GM23338 (cell line): ENCODE measurements around the gene PER2. TPM values are rescaled to one million over a fixed set of nuclear protein-coding genes. Genes with fewer than 3 reads are reported as not detected.

Experiments used
- ATAC-seq: fragments of 200-7000 bp; cut with Tn5 transposase; 3 replicates; pipeline ENCODE4 v1.9.1; 2020
- DNase-seq: peaks from one replicate; pipeline ENCODE4 v3.0.0-alpha.2; 2015; ENCODE audit warnings: low spot score
- H2AFZ ChIP-seq: fragments of 200-600 bp; sonication (generic); 2 replicates; pipeline ENCODE4 v1.8.0; 2016; ENCODE audit warnings: antibody characterized with exemption, mild to moderate bottlenecking, moderate library complexity
- H3F3A ChIP-seq: fragments of 200-600 bp; sonication (generic); replicated peaks from 2 replicates; pipeline ENCODE4 v1.8.0; 2017; ENCODE audit warnings: antibody characterized with exemption, mixed run types, low read depth
- H3K27ac ChIP-seq: fragments of 200-600 bp; sonication (generic); 2 replicates; pipeline ENCODE4 v1.6.1; 2016; ENCODE audit warnings: low read depth
- H3K27me3 ChIP-seq: fragments of 200-600 bp; sonication (generic); 2 replicates; pipeline ENCODE4 v1.8.0; 2016; ENCODE audit warnings: mild to moderate bottlenecking, mixed run types, moderate library complexity; ENCODE audit not compliant: insufficient read depth
- H3K36me3 ChIP-seq: fragments of 200-600 bp; sonication (generic); 2 replicates; pipeline ENCODE4 v1.8.0; 2016; ENCODE audit warnings: mild to moderate bottlenecking; ENCODE audit not compliant: insufficient read depth
- H3K4me1 ChIP-seq: fragments of 200-600 bp; sonication (generic); 2 replicates; pipeline ENCODE4 v1.8.0; 2016; ENCODE audit warnings: mild to moderate bottlenecking, moderate library complexity; ENCODE audit not compliant: insufficient read depth
- H3K4me2 ChIP-seq: fragments of 200-600 bp; sonication (generic); 2 replicates; pipeline ENCODE4 v1.7.1; 2017; ENCODE audit warnings: mixed run types
- H3K4me3 ChIP-seq: fragments of 200-600 bp; sonication (generic); 2 replicates; pipeline ENCODE4 v1.6.1; 2016; ENCODE audit warnings: mixed run types
- H3K79me2 ChIP-seq: fragments of 200-600 bp; sonication (generic); replicated peaks from 2 replicates; pipeline ENCODE4 v1.8.0; 2017; ENCODE audit warnings: mild to moderate bottlenecking; ENCODE audit not compliant: insufficient read depth
- H3K9me2 ChIP-seq: fragments of 200-600 bp; sonication (generic); 2 replicates; pipeline ENCODE4 v1.8.0; 2017; ENCODE audit not compliant: insufficient read depth
- H4K20me1 ChIP-seq: fragments of 200-600 bp; sonication (generic); replicated peaks from 2 replicates; pipeline ENCODE4 v1.8.0; 2017; ENCODE audit warnings: mild to moderate bottlenecking; ENCODE audit not compliant: insufficient read depth
- H3K27ac Mint-ChIP-seq: 2 replicates; pipeline ENCODE4 v1.8.0; 2020; ENCODE audit warnings: inconsistent platforms, mild to moderate bottlenecking, moderate library complexity, mixed read lengths
- H3K27me3 Mint-ChIP-seq: 3 replicates; pipeline ENCODE4 v1.8.0; 2022; ENCODE audit warnings: low read depth, mild to moderate bottlenecking, moderate library complexity, mixed read lengths, inconsistent platforms; ENCODE audit not compliant: insufficient read depth, poor library complexity
- H3K36me3 Mint-ChIP-seq: 3 replicates; pipeline ENCODE4 v1.8.0; 2021; ENCODE audit warnings: low read depth, mild to moderate bottlenecking, inconsistent platforms, moderate library complexity, mixed read lengths
- H3K4me1 Mint-ChIP-seq: 3 replicates; pipeline ENCODE4 v1.8.0; 2020; ENCODE audit warnings: mild to moderate bottlenecking, inconsistent platforms, mixed read lengths
- H3K4me3 Mint-ChIP-seq: 3 replicates; pipeline ENCODE4 v1.8.0; 2021; ENCODE audit warnings: moderate library complexity, mild to moderate bottlenecking, inconsistent platforms, mixed read lengths
- H3K9me3 Mint-ChIP-seq: 3 replicates; pipeline ENCODE4 v1.8.0; 2020; ENCODE audit warnings: moderate library complexity, mild to moderate bottlenecking, inconsistent platforms, mixed read lengths
- CREB1 ChIP-seq: fragments of 250-450 bp; sonication (Bioruptor Pico); IDR thresholded peaks from 2 replicates; pipeline ENCODE4 v1.5.0; 2020; ENCODE audit warnings: low read depth, mild to moderate bottlenecking, moderate library complexity
- EZH2 ChIP-seq: fragments of 200-600 bp; sonication (generic); IDR thresholded peaks from one replicate; pipeline ENCODE4 v1.8.0; 2017; ENCODE audit warnings: antibody characterized with exemption, mild to moderate bottlenecking, low read depth; ENCODE audit not compliant: unreplicated experiment
- EZH2phosphoT487 ChIP-seq: fragments of 200-600 bp; sonication (generic); IDR thresholded peaks from one replicate; pipeline ENCODE4 v1.8.1; 2018; ENCODE audit warnings: antibody characterized with exemption; ENCODE audit not compliant: unreplicated experiment
- JUNB ChIP-seq: IDR thresholded peaks from one replicate; pipeline ENCODE4 v1.6.1; 2016; ENCODE audit warnings: antibody characterized with exemption; ENCODE audit not compliant: unreplicated experiment
- NANOG ChIP-seq: IDR thresholded peaks from 2 replicates; pipeline ENCODE4 v1.6.1; 2016; ENCODE audit warnings: antibody characterized with exemption, borderline replicate concordance
- POLR2AphosphoS5 ChIP-seq: IDR thresholded peaks from 2 replicates; pipeline ENCODE4 v1.6.1; 2016; ENCODE audit warnings: antibody characterized with exemption, low read depth
- STAT1 ChIP-seq: IDR thresholded peaks from one replicate; pipeline ENCODE4 v1.6.1; 2016; ENCODE audit warnings: antibody characterized with exemption; ENCODE audit not compliant: unreplicated experiment
- ZNF114 ChIP-seq: fragments of 250-450 bp; sonication (Bioruptor Pico); IDR thresholded peaks from 2 replicates; pipeline ENCODE4 v1.5.0; 2020; ENCODE audit warnings: mild to moderate bottlenecking, moderate library complexity
- ZNF331 ChIP-seq: fragments of 250-450 bp; sonication (Bioruptor Pico); IDR thresholded peaks from 2 replicates; pipeline ENCODE4 v1.5.0; 2020; ENCODE audit warnings: low read depth, mild to moderate bottlenecking, moderate library complexity
- polyA plus RNA-seq: library from polyadenylated mRNA; unstranded; fragments of >200 nt; fragmentation: Nextera tagmentation; extraction: Ambion mirVana; gene quantifications from 2 replicates; pipeline ENCODE4 v1.2.1, GENCODE V29; 2016
- total RNA-seq: library from RNA; depleted of rRNA; stranded (reverse); fragments of >200 nt; shearing (Covaris generic); gene quantifications from 2 replicates; pipeline ENCODE4 v1.2.3, GENCODE V29; 2014
- TF ChIP-seq, protein P1 (sequence below): IDR thresholded peaks from 2 replicates; pipeline ENCODE4 v1.6.1; 2016; ENCODE audit warnings: antibody characterized with exemption
- TF ChIP-seq, protein P2 (sequence below), 2 experiments: fragments of 200-600 bp in 1 of 2; sonication (generic) in 1 of 2; conservative IDR thresholded peaks; 2 replicates each; pipeline versions ENCODE4 v1.5.1 to v1.6.1; 2016 to 2017; ENCODE audit warnings: antibody characterized with exemption in 2 of 2, low read depth in 2 of 2, mild to moderate bottlenecking in 2 of 2, moderate library complexity in 1 of 2
- TF ChIP-seq, protein P3 (sequence below): IDR thresholded peaks from one replicate; pipeline ENCODE4 v1.6.1; 2018; ENCODE audit warnings: antibody characterized with exemption; ENCODE audit not compliant: unreplicated experiment

The PER2 gene
- total and polyA plus RNA-seq, 2 experiments from 2014 or later, result 2.2 to 4.6 TPM

DNA sequence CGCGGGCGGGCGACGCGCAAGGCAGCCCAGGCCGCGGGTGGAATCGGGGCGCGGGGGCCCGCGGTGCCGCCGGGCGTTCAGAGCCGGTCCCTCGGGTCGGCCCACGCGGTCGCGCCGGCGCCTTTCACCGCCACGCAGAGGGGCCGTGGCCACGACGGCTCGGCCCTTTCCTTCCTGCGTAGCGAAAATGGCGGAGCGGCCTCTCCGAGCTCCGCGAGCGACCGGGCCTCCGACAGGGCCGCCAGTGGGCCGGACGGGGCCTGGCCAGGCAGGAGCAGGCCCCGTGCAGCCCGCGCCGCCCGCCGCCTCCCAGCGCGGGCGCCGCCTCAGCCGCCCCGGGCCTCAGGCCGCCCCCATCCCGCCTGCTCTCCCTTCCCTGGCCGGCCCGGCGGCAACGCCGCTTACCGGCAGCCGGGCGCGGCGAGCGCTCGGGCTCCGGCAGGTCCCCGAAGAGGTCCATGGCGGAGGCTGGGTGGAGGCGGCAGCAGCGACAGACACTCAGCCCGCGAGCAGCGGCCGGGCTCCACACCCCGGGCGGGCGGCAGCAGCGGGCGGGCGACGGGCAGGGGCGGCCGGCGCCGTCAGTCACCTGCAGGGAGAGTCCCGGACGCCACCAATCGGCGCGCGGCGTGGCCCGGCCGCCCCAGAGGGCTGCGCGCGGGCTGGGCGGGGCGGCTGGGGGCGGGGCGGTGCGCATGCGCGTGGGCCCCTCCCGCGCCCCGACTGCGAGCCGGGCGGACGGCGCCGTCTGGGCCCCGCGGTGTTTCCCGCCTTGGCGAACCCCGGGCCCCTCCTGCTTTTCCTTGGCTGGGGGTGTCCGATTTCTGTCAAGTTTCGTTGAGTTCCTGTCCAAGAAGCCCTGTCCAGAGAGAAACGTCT is 85.1 kb downstream of the PER2 start, which contains the start of gene ILKAP:
Gene ILKAP, minus strand, starts transcription at position 602 of the 879 bp plus-strand sequence. Its CDS starts 142 bp downstream, at position 460.
- peaks cover 47% of the 10 kb centered on the region for H3K79me2 ChIP-seq
- peaks cover 6% of the 10 kb centered on the region for H3K4me1 Mint-ChIP-seq
- H4K20me1 ChIP-seq, result peaks cover 36% of the 10 kb centered on the region
- no peak within 1 kb of the TSS for H3K27ac ChIP-seq
- 0 out of 2 replicates have a peak, but pooled peaks cover 4% of the 10 kb centered on the region for H3K9me2 ChIP-seq
- H2AFZ ChIP-seq, result peak within 1 kb of the TSS; percentile 99
- H3K27me3 Mint-ChIP-seq, result peaks cover 6% of the 10 kb centered on the region
- DNase-seq (peak; percentile 87), ATAC-seq (peak; percentile 93)
- H3K9me3 Mint-ChIP-seq, result peaks cover 9% of the 10 kb centered on the region
- H3K36me3 ChIP-seq, result no peaks in the 10 kb centered on the region
- H3K27ac Mint-ChIP-seq, result no peak within 1 kb of the TSS; the same call in 1 of the 2 replicates
- peak within 1 kb of the TSS; percentile 87 for H3K4me3 ChIP-seq
- H3K36me3 Mint-ChIP-seq, result peaks cover 4% of the 10 kb centered on the region; the same call in 1 of the 3 replicates
- peak; percentile 38 for TF ChIP-seq EZH2
- no peak for TF ChIP-seq STAT1
- peak; percentile 73 for TF ChIP-seq POLR2AphosphoS5
- H3F3A ChIP-seq, result no peaks in the 10 kb centered on the region
- H3K27me3 ChIP-seq, result peaks cover 8% of the 10 kb centered on the region; the same call in 1 of the 2 replicates
- H3K4me2 ChIP-seq, result peak within 1 kb of the TSS; percentile 99
- H3K4me3 Mint-ChIP-seq, result peak within 1 kb of the TSS; percentile 82
- peaks cover 17% of the 10 kb centered on the region for H3K4me1 ChIP-seq

DNA sequence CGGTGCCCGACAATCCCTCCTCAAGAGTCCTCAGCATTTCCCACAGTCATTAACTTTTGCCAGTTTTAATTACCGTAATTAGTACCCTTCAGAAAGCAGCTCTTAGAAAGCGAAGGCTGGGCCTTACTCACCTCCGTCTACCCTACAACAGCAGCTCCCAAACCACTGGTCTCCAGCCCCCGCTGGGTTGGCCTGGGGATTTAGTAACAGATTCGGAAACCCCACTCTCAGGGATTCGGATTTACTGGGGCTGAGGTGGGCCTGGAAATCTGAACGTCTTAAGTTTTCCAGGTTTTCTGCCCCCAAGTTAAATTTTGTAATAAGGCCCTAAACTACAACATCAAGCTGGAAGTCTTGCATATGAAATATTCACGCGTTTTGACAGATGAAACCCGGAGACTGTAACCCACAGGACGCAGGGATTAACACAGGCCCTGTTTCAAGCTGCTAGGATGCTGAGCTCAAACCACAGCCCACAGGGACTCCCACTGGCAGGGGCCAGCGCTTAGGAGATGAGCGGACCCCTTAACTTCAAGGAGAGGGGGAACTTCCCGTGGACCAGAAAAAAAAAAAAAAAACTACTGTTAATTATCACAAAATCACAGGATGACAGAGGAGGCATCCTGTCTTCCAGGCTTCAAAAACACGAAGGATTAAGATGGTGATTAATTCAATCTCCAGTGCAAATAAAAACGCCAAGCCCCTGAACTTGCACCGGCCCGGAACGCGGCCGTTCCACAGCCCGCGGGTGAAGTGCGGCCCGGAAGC is 85.9 kb downstream of the PER2 start:
- Histone ChIP-seq H3K4me3 (peak overlapping the region; percentile 87), H2AFZ (no peak overlapping the region), H4K20me1 (peaks cover 43% of the 10 kb centered on the region), H3K27ac (no peak overlapping the region; the same call in 1 of the 2 replicates), H3K4me2 (peak overlapping the region; percentile 99), H3K79me2 (peaks cover 55% of the 10 kb centered on the region), H3F3A (no peaks in the 10 kb centered on the region), H3K36me3 (no peaks in the 10 kb centered on the region), H3K27me3 (peaks cover 8% of the 10 kb centered on the region; the same call in 1 of the 2 replicates), H3K9me2 (0 out of 2 replicates have a peak, but pooled peaks cover 4% of the 10 kb centered on the region), H3K4me1 (peaks cover 17% of the 10 kb centered on the region)
- peak overlapping the region; percentile 76 for H3K27ac Mint-ChIP-seq
- H3K27me3 Mint-ChIP-seq, result peaks cover 6% of the 10 kb centered on the region
- H3K4me1 Mint-ChIP-seq, result peaks cover 6% of the 10 kb centered on the region
- peaks cover 4% of the 10 kb centered on the region; the same call in 1 of the 3 replicates for H3K36me3 Mint-ChIP-seq
- DNase-seq (peak; percentile 45), ATAC-seq (peak; percentile 16; the same call in 2 of the 3 replicates)
- H3K9me3 Mint-ChIP-seq, result peaks cover 9% of the 10 kb centered on the region
- H3K4me3 Mint-ChIP-seq, result peak overlapping the region; percentile 82
- TF ChIP-seq EZH2phosphoT487, result no peak
- no peak for TF ChIP-seq ZNF331 (CRISPR knock-in tag)
- TF ChIP-seq, protein P1, sequence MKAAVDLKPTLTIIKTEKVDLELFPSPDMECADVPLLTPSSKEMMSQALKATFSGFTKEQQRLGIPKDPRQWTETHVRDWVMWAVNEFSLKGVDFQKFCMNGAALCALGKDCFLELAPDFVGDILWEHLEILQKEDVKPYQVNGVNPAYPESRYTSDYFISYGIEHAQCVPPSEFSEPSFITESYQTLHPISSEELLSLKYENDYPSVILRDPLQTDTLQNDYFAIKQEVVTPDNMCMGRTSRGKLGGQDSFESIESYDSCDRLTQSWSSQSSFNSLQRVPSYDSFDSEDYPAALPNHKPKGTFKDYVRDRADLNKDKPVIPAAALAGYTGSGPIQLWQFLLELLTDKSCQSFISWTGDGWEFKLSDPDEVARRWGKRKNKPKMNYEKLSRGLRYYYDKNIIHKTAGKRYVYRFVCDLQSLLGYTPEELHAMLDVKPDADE, result no peak
- TF ChIP-seq, protein P2, sequence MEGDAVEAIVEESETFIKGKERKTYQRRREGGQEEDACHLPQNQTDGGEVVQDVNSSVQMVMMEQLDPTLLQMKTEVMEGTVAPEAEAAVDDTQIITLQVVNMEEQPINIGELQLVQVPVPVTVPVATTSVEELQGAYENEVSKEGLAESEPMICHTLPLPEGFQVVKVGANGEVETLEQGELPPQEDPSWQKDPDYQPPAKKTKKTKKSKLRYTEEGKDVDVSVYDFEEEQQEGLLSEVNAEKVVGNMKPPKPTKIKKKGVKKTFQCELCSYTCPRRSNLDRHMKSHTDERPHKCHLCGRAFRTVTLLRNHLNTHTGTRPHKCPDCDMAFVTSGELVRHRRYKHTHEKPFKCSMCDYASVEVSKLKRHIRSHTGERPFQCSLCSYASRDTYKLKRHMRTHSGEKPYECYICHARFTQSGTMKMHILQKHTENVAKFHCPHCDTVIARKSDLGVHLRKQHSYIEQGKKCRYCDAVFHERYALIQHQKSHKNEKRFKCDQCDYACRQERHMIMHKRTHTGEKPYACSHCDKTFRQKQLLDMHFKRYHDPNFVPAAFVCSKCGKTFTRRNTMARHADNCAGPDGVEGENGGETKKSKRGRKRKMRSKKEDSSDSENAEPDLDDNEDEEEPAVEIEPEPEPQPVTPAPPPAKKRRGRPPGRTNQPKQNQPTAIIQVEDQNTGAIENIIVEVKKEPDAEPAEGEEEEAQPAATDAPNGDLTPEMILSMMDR (conservative IDR thresholded peaks at IDR 0.05; ENCODE audit: low read depth in 2 of 2), result no peak
- TF ChIP-seq JUNB, result no peak
- no peak for TF ChIP-seq POLR2AphosphoS5
- TF ChIP-seq CREB1 (CRISPR knock-in tag), result no peak
- no peak for TF ChIP-seq STAT1
- TF ChIP-seq ZNF114, result no peak
- no peak for TF ChIP-seq EZH2
- TF ChIP-seq NANOG, result no peak
- TF ChIP-seq, protein P3, sequence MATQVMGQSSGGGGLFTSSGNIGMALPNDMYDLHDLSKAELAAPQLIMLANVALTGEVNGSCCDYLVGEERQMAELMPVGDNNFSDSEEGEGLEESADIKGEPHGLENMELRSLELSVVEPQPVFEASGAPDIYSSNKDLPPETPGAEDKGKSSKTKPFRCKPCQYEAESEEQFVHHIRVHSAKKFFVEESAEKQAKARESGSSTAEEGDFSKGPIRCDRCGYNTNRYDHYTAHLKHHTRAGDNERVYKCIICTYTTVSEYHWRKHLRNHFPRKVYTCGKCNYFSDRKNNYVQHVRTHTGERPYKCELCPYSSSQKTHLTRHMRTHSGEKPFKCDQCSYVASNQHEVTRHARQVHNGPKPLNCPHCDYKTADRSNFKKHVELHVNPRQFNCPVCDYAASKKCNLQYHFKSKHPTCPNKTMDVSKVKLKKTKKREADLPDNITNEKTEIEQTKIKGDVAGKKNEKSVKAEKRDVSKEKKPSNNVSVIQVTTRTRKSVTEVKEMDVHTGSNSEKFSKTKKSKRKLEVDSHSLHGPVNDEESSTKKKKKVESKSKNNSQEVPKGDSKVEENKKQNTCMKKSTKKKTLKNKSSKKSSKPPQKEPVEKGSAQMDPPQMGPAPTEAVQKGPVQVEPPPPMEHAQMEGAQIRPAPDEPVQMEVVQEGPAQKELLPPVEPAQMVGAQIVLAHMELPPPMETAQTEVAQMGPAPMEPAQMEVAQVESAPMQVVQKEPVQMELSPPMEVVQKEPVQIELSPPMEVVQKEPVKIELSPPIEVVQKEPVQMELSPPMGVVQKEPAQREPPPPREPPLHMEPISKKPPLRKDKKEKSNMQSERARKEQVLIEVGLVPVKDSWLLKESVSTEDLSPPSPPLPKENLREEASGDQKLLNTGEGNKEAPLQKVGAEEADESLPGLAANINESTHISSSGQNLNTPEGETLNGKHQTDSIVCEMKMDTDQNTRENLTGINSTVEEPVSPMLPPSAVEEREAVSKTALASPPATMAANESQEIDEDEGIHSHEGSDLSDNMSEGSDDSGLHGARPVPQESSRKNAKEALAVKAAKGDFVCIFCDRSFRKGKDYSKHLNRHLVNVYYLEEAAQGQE, result no peak
